ENCODE measurements around the gene KCNQ1. TPM values are rescaled to one million over a fixed set of nuclear protein-coding genes. Genes with fewer than 3 reads are reported as not detected.

Gene KCNQ1
- total RNA-seq, 1 donor from 2014 or later = 1.6 TPM

GRCh38 chr11:2701898-2702434 lies 257.2 kb downstream of the KCNQ1 start:
- Histone ChIP-seq H3K4me3 (ENCODE audit: low read depth, low read length) (no peak overlapping the region), H3K27me3 (ENCODE audit: control insufficient read depth, insufficient read depth, low read length) (no peaks in the 10 kb centered on the region), H3K36me3 (ENCODE audit: control insufficient read depth, insufficient read depth, low read length) (no peaks in the 10 kb centered on the region)
- no peak for DNase-seq (ENCODE audit: low read depth)
- no peak for FAIRE-seq
- TF ChIP-seq CTCF (IDR thresholded peaks at IDR 0.05; ENCODE audit: insufficient read depth, low read length, severe bottlenecking) = no peak

- DNase-seq (ENCODE audit: low read depth) (no peak), FAIRE-seq (no peak)
- no peak for TF ChIP-seq CTCF (IDR thresholded peaks at IDR 0.05; ENCODE audit: insufficient read depth, low read length, severe bottlenecking)
- Histone ChIP-seq H3K27me3 (ENCODE audit: control insufficient read depth, insufficient read depth, low read length) (no peaks in the 10 kb centered on the region), H3K36me3 (ENCODE audit: control insufficient read depth, insufficient read depth, low read length) (no peaks in the 10 kb centered on the region), H3K4me3 (ENCODE audit: low read depth, low read length) (no peak overlapping the region)
Measured at GRCh38 chr11:2702771-2703362, 258.1 kb downstream of the KCNQ1 start.

GRCh38 chr11:2703363-2704141 lies 258.7 kb downstream of the KCNQ1 start:
- Histone ChIP-seq H3K4me3 (ENCODE audit: low read depth, low read length) (no peak overlapping the region), H3K36me3 (ENCODE audit: control insufficient read depth, insufficient read depth, low read length) (no peaks in the 10 kb centered on the region), H3K27me3 (ENCODE audit: control insufficient read depth, insufficient read depth, low read length) (no peaks in the 10 kb centered on the region)
- no peak for TF ChIP-seq CTCF (IDR thresholded peaks at IDR 0.05; ENCODE audit: insufficient read depth, low read length, severe bottlenecking)
- DNase-seq (ENCODE audit: low read depth) = no peak
- no peak for FAIRE-seq

GRCh38 chr11:2704356-2704755 lies 259.5 kb downstream of the KCNQ1 start:
- Histone ChIP-seq H3K36me3 (ENCODE audit: control insufficient read depth, insufficient read depth, low read length) (no peaks in the 10 kb centered on the region), H3K27me3 (ENCODE audit: control insufficient read depth, insufficient read depth, low read length) (no peaks in the 10 kb centered on the region), H3K4me3 (ENCODE audit: low read depth, low read length) (no peak overlapping the region)
- FAIRE-seq (no peak), DNase-seq (ENCODE audit: low read depth) (no peak)
- TF ChIP-seq CTCF (IDR thresholded peaks at IDR 0.05; ENCODE audit: insufficient read depth, low read length, severe bottlenecking) = no peak

GRCh38 chr11:2704896-2705606 lies 260.2 kb downstream of the KCNQ1 start:
- Histone ChIP-seq H3K36me3 (ENCODE audit: control insufficient read depth, insufficient read depth, low read length) (no peaks in the 10 kb centered on the region), H3K4me3 (ENCODE audit: low read depth, low read length) (no peak overlapping the region), H3K27me3 (ENCODE audit: control insufficient read depth, insufficient read depth, low read length) (no peaks in the 10 kb centered on the region)
- TF ChIP-seq CTCF (IDR thresholded peaks at IDR 0.05; ENCODE audit: insufficient read depth, low read length, severe bottlenecking) = no peak
- DNase-seq (ENCODE audit: low read depth) (no peak), FAIRE-seq (no peak)

All from bronchial epithelial cell (primary cell).